Loucy (cell line): ENCODE measurements around the gene G6PC3.

Experiments used
- H2AFZ ChIP-seq: fragments of 200-600 bp; sonication (generic); 2 replicates; pipeline ENCODE4 v1.6.0; 2016; ENCODE audit warnings: antibody characterized with exemption, mild to moderate bottlenecking, low read length, moderate library complexity
- H3F3A ChIP-seq: fragments of 200-600 bp; 2 replicates; pipeline ENCODE4 v1.6.0; 2016; ENCODE audit warnings: antibody characterized with exemption, low read depth, mild to moderate bottlenecking
- H3K27me3 ChIP-seq: fragments of 200-600 bp; sonication (generic); 2 replicates; pipeline ENCODE4 v1.6.1; 2014; ENCODE audit warnings: low read length, mild to moderate bottlenecking; ENCODE audit not compliant: insufficient read depth, poor library complexity, severe bottlenecking
- H3K36me3 ChIP-seq: fragments of 200-600 bp; sonication (generic); 2 replicates; pipeline ENCODE4 v1.6.1; 2016; ENCODE audit warnings: low read length; ENCODE audit not compliant: insufficient read depth
- H3K4me1 ChIP-seq: fragments of 200-600 bp; sonication (generic); 2 replicates; pipeline ENCODE4 v1.5.1; 2014; ENCODE audit warnings: low read length, mild to moderate bottlenecking; ENCODE audit not compliant: insufficient read depth, poor library complexity, severe bottlenecking
- H3K4me2 ChIP-seq: fragments of 200-600 bp; sonication (generic); 2 replicates; pipeline ENCODE4 v1.6.0; 2014; ENCODE audit warnings: antibody characterized with exemption, low read length, low read depth, mild to moderate bottlenecking; ENCODE audit not compliant: poor library complexity, severe bottlenecking
- H3K4me3 ChIP-seq: fragments of 200-600 bp; sonication (generic); 2 replicates; pipeline ENCODE4 v1.5.1; 2014; ENCODE audit warnings: low read length, mild to moderate bottlenecking, mixed read lengths; ENCODE audit not compliant: poor library complexity, severe bottlenecking
- H3K79me2 ChIP-seq: fragments of 200-600 bp; sonication (generic); 2 replicates; pipeline ENCODE4 v1.6.1; 2014; ENCODE audit warnings: low read length; ENCODE audit not compliant: insufficient read depth
- H3K9ac ChIP-seq: fragments of 200-600 bp; sonication (generic); 2 replicates; pipeline ENCODE4 v1.6.0; 2014; ENCODE audit warnings: mild to moderate bottlenecking, low read depth, low read length, moderate library complexity; ENCODE audit not compliant: poor library complexity, severe bottlenecking
- H3K9me2 ChIP-seq: fragments of 200-600 bp; sonication (generic); replicated peaks from 2 replicates; pipeline ENCODE4 v1.6.1; 2016; ENCODE audit warnings: low read depth, low read length, mixed read lengths
- H3K9me3 ChIP-seq: fragments of 200-600 bp; sonication (generic); 2 replicates; pipeline ENCODE4 v1.6.1; 2014; ENCODE audit warnings: mild to moderate bottlenecking, antibody characterized with exemption, low read length, low read depth; ENCODE audit not compliant: insufficient read depth
- H4K20me1 ChIP-seq: fragments of 200-600 bp; sonication (generic); 2 replicates; pipeline ENCODE4 v1.6.0; 2014; ENCODE audit warnings: antibody characterized with exemption, low read length, mild to moderate bottlenecking; ENCODE audit not compliant: insufficient read depth, poor library complexity, severe bottlenecking
- CTCF ChIP-seq: fragments of 200-600 bp; sonication (generic); conservative IDR thresholded peaks from 2 replicates; pipeline ENCODE4 v1.5.1; 2014; ENCODE audit warnings: mild to moderate bottlenecking, antibody characterized with exemption, low read length
- EZH2phosphoT487 ChIP-seq: fragments of 200-600 bp; IDR thresholded peaks from 2 replicates; pipeline ENCODE4 v1.6.1; 2018; ENCODE audit warnings: antibody characterized with exemption, mild to moderate bottlenecking, moderate library complexity, borderline replicate concordance

Gene G6PC3

GRCh38 chr17:44049294-44050060 is 21.1 kb upstream of the G6PC3 start:
- no peak overlapping the region for H3K9ac ChIP-seq
- H2AFZ ChIP-seq, result no peak overlapping the region
- TF ChIP-seq CTCF (no peak), EZH2phosphoT487 (no peak)
- peaks cover 67% of the 10 kb centered on the region for H3K79me2 ChIP-seq
- no peak overlapping the region for H3K4me2 ChIP-seq
- H4K20me1 ChIP-seq, result peaks cover 15% of the 10 kb centered on the region
- no peaks in the 10 kb centered on the region for H3F3A ChIP-seq
- no peaks in the 10 kb centered on the region for H3K9me2 ChIP-seq
- H3K36me3 ChIP-seq, result peaks cover 61% of the 10 kb centered on the region; the same call in 1 of the 2 replicates
- H3K4me3 ChIP-seq, result no peak overlapping the region
- H3K4me1 ChIP-seq, result no peaks in the 10 kb centered on the region
- no peaks in the 10 kb centered on the region for H3K9me3 ChIP-seq
- H3K27me3 ChIP-seq, result no peaks in the 10 kb centered on the region

- TF ChIP-seq CTCF, result no peak
- no peak for TF ChIP-seq EZH2phosphoT487
- peaks cover 66% of the 10 kb centered on the region; the same call in 1 of the 2 replicates for H3K36me3 ChIP-seq
Measured at GRCh38 chr17:44053125-44053872, 17.2 kb upstream of the G6PC3 start.

GRCh38 chr17:44059101-44059892 is 11.2 kb upstream of the G6PC3 start:
- Histone ChIP-seq H3K9ac (no peak overlapping the region), H3K4me1 (peaks cover 21% of the 10 kb centered on the region), H3K9me3 (no peaks in the 10 kb centered on the region), H3K36me3 (peaks cover 53% of the 10 kb centered on the region; the same call in 1 of the 2 replicates), H3K4me3 (no peak overlapping the region), H3F3A (no peaks in the 10 kb centered on the region), H2AFZ (no peak overlapping the region), H3K27me3 (no peaks in the 10 kb centered on the region), H3K4me2 (no peak overlapping the region), H3K9me2 (no peaks in the 10 kb centered on the region), H3K79me2 (peaks cover 84% of the 10 kb centered on the region), H4K20me1 (peaks cover 47% of the 10 kb centered on the region)
- no peak for TF ChIP-seq CTCF

More at GRCh38 chr17:44053125-44053872, 17.2 kb upstream of the G6PC3 start:
- Histone ChIP-seq H4K20me1 (peaks cover 7% of the 10 kb centered on the region), H3K79me2 (peaks cover 71% of the 10 kb centered on the region; the same call in 1 of the 2 replicates), H2AFZ (no peak overlapping the region), H3F3A (no peaks in the 10 kb centered on the region), H3K4me1 (no peaks in the 10 kb centered on the region), H3K27me3 (no peaks in the 10 kb centered on the region), H3K9ac (no peak overlapping the region), H3K9me3 (no peaks in the 10 kb centered on the region), H3K9me2 (no peaks in the 10 kb centered on the region), H3K4me3 (no peak overlapping the region), H3K4me2 (no peak overlapping the region)
